ENCODE results near the gene CIDEB.
"Not testable (repeated sequence)": the region's sequence is repeated elsewhere in the genome, so short reads cannot be mapped to it uniquely, and the experiment has no call there.

DNA sequence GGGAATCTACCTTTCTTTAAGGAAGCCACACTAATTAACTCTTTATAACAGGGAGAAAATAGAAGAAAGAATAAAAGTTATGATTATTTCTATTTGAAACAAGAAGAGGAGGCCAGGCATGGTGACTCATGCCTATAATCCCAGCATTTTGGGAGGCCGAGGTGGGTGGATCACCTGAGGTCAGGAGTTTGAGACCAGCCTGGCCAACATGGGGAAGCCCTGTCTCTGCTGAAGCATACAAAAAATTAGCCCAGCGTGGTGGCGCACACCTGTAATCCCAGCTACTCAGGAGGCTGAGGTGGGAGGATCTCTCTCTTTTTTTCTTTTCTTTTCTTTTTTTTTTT lies 46.7 kb upstream of the CIDEB start:
- TF ChIP-seq XRCC5 (optimal IDR thresholded peaks at IDR 0.05; ENCODE audit: low read length); ZNF549 (CRISPR knock-in tag; IDR thresholded peaks at IDR 0.05); ZBTB8A (CRISPR knock-in tag; IDR thresholded peaks at IDR 0.05; ENCODE audit: borderline replicate concordance, low read depth): not testable (repeated sequence)
- TF ChIP-seq, protein P1, sequence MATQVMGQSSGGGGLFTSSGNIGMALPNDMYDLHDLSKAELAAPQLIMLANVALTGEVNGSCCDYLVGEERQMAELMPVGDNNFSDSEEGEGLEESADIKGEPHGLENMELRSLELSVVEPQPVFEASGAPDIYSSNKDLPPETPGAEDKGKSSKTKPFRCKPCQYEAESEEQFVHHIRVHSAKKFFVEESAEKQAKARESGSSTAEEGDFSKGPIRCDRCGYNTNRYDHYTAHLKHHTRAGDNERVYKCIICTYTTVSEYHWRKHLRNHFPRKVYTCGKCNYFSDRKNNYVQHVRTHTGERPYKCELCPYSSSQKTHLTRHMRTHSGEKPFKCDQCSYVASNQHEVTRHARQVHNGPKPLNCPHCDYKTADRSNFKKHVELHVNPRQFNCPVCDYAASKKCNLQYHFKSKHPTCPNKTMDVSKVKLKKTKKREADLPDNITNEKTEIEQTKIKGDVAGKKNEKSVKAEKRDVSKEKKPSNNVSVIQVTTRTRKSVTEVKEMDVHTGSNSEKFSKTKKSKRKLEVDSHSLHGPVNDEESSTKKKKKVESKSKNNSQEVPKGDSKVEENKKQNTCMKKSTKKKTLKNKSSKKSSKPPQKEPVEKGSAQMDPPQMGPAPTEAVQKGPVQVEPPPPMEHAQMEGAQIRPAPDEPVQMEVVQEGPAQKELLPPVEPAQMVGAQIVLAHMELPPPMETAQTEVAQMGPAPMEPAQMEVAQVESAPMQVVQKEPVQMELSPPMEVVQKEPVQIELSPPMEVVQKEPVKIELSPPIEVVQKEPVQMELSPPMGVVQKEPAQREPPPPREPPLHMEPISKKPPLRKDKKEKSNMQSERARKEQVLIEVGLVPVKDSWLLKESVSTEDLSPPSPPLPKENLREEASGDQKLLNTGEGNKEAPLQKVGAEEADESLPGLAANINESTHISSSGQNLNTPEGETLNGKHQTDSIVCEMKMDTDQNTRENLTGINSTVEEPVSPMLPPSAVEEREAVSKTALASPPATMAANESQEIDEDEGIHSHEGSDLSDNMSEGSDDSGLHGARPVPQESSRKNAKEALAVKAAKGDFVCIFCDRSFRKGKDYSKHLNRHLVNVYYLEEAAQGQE (IDR thresholded peaks at IDR 0.05; ENCODE audit: borderline replicate concordance in 1 of 2, low read depth in 1 of 2, low read length in 2 of 2), result not testable (repeated sequence)
- TF ChIP-seq, protein P2, sequence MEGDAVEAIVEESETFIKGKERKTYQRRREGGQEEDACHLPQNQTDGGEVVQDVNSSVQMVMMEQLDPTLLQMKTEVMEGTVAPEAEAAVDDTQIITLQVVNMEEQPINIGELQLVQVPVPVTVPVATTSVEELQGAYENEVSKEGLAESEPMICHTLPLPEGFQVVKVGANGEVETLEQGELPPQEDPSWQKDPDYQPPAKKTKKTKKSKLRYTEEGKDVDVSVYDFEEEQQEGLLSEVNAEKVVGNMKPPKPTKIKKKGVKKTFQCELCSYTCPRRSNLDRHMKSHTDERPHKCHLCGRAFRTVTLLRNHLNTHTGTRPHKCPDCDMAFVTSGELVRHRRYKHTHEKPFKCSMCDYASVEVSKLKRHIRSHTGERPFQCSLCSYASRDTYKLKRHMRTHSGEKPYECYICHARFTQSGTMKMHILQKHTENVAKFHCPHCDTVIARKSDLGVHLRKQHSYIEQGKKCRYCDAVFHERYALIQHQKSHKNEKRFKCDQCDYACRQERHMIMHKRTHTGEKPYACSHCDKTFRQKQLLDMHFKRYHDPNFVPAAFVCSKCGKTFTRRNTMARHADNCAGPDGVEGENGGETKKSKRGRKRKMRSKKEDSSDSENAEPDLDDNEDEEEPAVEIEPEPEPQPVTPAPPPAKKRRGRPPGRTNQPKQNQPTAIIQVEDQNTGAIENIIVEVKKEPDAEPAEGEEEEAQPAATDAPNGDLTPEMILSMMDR (CRISPR knock-in tag; IDR thresholded peaks at IDR 0.05), result not testable (repeated sequence)
- TF ChIP-seq, protein P3, sequence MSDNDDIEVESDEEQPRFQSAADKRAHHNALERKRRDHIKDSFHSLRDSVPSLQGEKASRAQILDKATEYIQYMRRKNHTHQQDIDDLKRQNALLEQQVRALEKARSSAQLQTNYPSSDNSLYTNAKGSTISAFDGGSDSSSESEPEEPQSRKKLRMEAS (IDR thresholded peaks at IDR 0.05), result not testable (repeated sequence)

Data from HepG2 (cell line).